ENCODE data around the gene MCM9. TPM values are rescaled to one million over a fixed set of nuclear protein-coding genes. Genes with fewer than 3 reads are reported as not detected.

The MCM9 gene
- total RNA-seq, 4 donors from 2014 or later: 3.5 to 6.9 (median 5.0) TPM

DNA sequence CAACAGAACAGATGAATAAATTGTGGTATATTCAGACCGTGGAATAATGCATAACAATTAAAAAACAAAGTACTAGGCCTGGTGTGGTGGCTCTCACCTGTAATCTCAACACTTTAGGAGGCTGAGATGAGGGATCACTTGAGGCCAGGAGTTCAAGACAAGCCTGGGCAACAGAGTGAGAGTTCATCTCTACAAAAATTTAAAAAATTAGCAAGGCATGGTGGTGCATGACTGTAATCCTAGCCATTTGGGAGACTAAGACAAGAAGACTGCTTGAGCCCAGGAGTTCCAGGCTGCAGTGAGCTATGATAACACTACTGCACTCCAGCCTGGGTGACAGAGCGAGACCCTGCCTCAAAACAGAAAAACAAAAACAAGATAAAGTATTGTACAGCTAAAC lies 57.2 kb downstream of the MCM9 start:
- peaks cover 4 to 5% of the 10 kb centered on the region in 2 donors for H3K4me1 ChIP-seq
- TF ChIP-seq, protein P1, sequence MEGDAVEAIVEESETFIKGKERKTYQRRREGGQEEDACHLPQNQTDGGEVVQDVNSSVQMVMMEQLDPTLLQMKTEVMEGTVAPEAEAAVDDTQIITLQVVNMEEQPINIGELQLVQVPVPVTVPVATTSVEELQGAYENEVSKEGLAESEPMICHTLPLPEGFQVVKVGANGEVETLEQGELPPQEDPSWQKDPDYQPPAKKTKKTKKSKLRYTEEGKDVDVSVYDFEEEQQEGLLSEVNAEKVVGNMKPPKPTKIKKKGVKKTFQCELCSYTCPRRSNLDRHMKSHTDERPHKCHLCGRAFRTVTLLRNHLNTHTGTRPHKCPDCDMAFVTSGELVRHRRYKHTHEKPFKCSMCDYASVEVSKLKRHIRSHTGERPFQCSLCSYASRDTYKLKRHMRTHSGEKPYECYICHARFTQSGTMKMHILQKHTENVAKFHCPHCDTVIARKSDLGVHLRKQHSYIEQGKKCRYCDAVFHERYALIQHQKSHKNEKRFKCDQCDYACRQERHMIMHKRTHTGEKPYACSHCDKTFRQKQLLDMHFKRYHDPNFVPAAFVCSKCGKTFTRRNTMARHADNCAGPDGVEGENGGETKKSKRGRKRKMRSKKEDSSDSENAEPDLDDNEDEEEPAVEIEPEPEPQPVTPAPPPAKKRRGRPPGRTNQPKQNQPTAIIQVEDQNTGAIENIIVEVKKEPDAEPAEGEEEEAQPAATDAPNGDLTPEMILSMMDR (IDR thresholded peaks at IDR 0.05 in 4 of 5, conservative IDR thresholded peaks at IDR 0.05 in 1 of 5): no peak
- no peak for TF ChIP-seq POLR2A (IDR thresholded peaks at IDR 0.05)
- in situ Hi-C loops (cut with MboI; ENCODE audit: low sequenced_read_pairs in 4 of 4): no loop called here
- H3K27ac ChIP-seq: no peak overlapping the region
- DNase-seq (no peak), ATAC-seq (no peak)
- no peaks in the 10 kb centered on the region for H3K27me3 ChIP-seq
- intact Hi-C loops (cut with DNase I; ENCODE audit: low total_unique reads): no loop called here
- H3K4me3 ChIP-seq: no peak overlapping the region
- no peaks in the 10 kb centered on the region for H3K9me3 ChIP-seq
- H3K36me3 ChIP-seq: no peaks in the 10 kb centered on the region

DNA sequence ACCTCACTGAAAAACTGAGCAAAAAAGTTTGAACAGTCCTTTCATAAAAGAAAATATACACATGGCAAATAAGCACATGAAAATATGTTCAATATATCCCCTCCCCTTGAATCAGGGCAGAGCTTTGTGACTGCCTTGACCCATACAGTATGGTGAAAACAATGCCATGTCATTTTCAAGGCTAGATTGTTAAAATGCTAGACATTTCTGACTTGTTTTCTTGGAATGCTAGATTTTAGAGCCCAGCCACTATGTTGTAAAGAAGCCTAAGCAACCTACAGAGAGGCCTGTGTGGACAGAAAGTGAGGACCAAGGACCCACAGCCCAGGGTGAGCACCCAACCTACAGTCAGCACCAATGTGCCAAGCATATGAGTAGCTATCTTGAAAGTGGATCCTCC lies 58.1 kb downstream of the MCM9 start:
- TF ChIP-seq, protein P1 (IDR thresholded peaks at IDR 0.05 in 4 of 5, conservative IDR thresholded peaks at IDR 0.05 in 1 of 5): no peak
- no peak for TF ChIP-seq POLR2A (IDR thresholded peaks at IDR 0.05)
- no peak for ATAC-seq
- Histone ChIP-seq H3K36me3 (no peaks in the 10 kb centered on the region), H3K4me1 (peaks cover 4 to 5% of the 10 kb centered on the region in 2 donors), H3K27me3 (no peaks in the 10 kb centered on the region), H3K9me3 (no peaks in the 10 kb centered on the region), H3K27ac (no peak overlapping the region), H3K4me3 (no peak overlapping the region)
- DNase-seq: no peak
- intact Hi-C loops (cut with DNase I; ENCODE audit: low total_unique reads): no loop called here
- in situ Hi-C loops (cut with MboI; ENCODE audit: low sequenced_read_pairs in 4 of 4): no loop called here

DNA sequence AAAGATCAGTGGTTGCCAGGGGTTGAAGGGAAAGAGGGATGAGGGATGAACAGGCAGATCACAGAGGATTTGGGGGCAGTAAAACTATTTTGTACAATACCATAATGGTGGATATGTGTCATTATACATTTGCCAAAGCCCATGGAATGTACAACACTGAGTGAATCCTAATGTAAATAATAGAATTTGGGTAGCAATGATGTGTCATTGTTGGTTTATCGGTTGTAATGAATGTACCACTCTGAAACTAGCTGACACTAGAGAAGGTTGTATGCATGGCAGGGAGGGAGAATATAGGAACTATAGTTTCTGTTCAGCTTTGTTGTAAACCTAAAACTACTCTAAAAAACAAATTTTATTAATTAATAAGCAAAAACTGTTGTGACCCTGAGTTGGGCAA lies 58.8 kb downstream of the MCM9 start:
- DNase-seq (no peak), ATAC-seq (no peak)
- no peak for TF ChIP-seq POLR2A (IDR thresholded peaks at IDR 0.05)
- TF ChIP-seq, protein P1 (IDR thresholded peaks at IDR 0.05 in 4 of 5, conservative IDR thresholded peaks at IDR 0.05 in 1 of 5): no peak
- no peaks in the 10 kb centered on the region for H3K9me3 ChIP-seq
- H3K27me3 ChIP-seq: no peaks in the 10 kb centered on the region
- H3K27ac ChIP-seq: no peak overlapping the region
- in situ Hi-C loops (cut with MboI; ENCODE audit: low sequenced_read_pairs in 4 of 4): no loop called here
- H3K4me1 ChIP-seq: peaks cover 4 to 5% of the 10 kb centered on the region in 2 donors
- intact Hi-C loops (cut with DNase I; ENCODE audit: low total_unique reads): no loop called here
- no peaks in the 10 kb centered on the region for H3K36me3 ChIP-seq
- H3K4me3 ChIP-seq: no peak overlapping the region

DNA sequence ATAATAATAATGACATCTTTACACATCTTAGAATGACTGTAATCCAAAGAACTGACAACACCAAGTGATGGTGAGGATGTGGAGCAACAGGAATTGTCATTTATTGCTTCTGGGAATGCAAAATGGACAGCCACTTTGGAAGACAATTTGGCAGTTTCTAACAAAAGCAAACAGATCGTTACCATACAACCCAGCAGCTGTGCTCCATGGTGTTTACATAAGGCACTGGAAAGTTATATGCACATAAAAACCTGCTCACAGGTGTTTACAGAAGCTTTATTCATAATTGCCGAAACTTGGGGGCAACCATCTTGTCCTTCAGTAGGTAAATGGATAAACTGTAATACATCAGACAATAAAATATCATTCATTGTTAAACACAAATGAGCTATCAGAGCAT lies 59.3 kb downstream of the MCM9 start:
- intact Hi-C loops (cut with DNase I; ENCODE audit: low total_unique reads) (no loop called here), in situ Hi-C loops (cut with MboI; ENCODE audit: low sequenced_read_pairs in 4 of 4) (no loop called here)
- no peak overlapping the region for H3K4me3 ChIP-seq
- H3K9me3 ChIP-seq: no peaks in the 10 kb centered on the region
- no peak overlapping the region for H3K27ac ChIP-seq
- H3K4me1 ChIP-seq: peaks cover 2 to 5% of the 10 kb centered on the region in 2 donors
- no peaks in the 10 kb centered on the region for H3K36me3 ChIP-seq
- no peaks in the 10 kb centered on the region for H3K27me3 ChIP-seq
- ATAC-seq (no peak), DNase-seq (no peak)
- TF ChIP-seq, protein P1 (IDR thresholded peaks at IDR 0.05 in 4 of 5, conservative IDR thresholded peaks at IDR 0.05 in 1 of 5): no peak
- TF ChIP-seq POLR2A (IDR thresholded peaks at IDR 0.05): no peak

DNA sequence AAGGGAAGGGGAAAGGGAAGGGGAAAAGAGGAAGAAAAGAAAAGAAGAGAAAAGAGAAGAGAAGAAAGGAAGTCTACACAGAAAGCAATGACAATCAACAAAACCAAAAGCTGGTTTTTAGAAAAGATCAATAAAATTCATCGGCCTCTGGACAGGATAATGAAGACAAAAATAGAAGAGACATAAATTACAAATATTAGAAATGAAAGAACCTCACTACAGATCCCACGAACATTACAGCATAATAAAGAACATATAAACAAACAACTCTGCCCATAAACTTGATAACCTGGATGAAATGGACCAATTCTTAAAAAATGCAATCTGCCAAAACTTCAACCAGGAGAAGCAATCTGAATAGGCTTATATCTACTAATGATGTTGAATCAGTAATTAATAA lies 61.7 kb downstream of the MCM9 start:
- ATAC-seq (no peak), DNase-seq (no peak)
- no peaks in the 10 kb centered on the region for H3K36me3 ChIP-seq
- no peak overlapping the region for H3K4me3 ChIP-seq
- in situ Hi-C loops (cut with MboI; ENCODE audit: low sequenced_read_pairs in 4 of 4) (no loop called here), intact Hi-C loops (cut with DNase I; ENCODE audit: low total_unique reads) (no loop called here)
- H3K27ac ChIP-seq: no peak overlapping the region
- no peaks in the 10 kb centered on the region for H3K9me3 ChIP-seq
- no peaks in the 10 kb centered on the region for H3K27me3 ChIP-seq
- no peaks in the 10 kb centered on the region for H3K4me1 ChIP-seq
- no peak for TF ChIP-seq POLR2A (IDR thresholded peaks at IDR 0.05)
- TF ChIP-seq, protein P1 (IDR thresholded peaks at IDR 0.05 in 4 of 5, conservative IDR thresholded peaks at IDR 0.05 in 1 of 5): no peak
